ENCODE results near the gene AP3B1.

DNA sequence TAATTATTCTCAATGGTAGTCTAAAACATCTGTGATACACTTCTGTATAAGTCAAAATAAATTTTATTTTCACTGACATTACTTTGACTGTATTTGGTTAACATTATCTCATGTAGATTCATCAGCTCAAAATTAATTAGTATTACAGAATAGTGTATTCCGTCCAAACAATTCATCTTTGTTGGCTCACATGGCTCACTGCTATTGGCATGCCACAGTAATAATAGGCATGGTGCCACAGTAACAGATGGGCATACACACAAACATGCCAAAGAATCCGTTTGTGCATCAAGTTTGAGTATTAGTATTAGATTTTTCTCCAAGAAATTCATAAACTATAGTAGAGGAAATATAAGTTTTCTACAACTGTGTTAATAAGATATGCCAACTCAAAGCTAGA is 14.2 kb downstream of the AP3B1 start:
- TF ChIP-seq, protein P1, sequence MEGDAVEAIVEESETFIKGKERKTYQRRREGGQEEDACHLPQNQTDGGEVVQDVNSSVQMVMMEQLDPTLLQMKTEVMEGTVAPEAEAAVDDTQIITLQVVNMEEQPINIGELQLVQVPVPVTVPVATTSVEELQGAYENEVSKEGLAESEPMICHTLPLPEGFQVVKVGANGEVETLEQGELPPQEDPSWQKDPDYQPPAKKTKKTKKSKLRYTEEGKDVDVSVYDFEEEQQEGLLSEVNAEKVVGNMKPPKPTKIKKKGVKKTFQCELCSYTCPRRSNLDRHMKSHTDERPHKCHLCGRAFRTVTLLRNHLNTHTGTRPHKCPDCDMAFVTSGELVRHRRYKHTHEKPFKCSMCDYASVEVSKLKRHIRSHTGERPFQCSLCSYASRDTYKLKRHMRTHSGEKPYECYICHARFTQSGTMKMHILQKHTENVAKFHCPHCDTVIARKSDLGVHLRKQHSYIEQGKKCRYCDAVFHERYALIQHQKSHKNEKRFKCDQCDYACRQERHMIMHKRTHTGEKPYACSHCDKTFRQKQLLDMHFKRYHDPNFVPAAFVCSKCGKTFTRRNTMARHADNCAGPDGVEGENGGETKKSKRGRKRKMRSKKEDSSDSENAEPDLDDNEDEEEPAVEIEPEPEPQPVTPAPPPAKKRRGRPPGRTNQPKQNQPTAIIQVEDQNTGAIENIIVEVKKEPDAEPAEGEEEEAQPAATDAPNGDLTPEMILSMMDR (IDR thresholded peaks at IDR 0.05; ENCODE audit: low read depth, low read length) = no peak
- TF ChIP-seq EZH2phosphoT487 (IDR thresholded peaks at IDR 0.05; ENCODE audit: low read depth) = no peak

All from OCI-LY3 (cell line).